ENCODE results near the gene ATP23.

DNA sequence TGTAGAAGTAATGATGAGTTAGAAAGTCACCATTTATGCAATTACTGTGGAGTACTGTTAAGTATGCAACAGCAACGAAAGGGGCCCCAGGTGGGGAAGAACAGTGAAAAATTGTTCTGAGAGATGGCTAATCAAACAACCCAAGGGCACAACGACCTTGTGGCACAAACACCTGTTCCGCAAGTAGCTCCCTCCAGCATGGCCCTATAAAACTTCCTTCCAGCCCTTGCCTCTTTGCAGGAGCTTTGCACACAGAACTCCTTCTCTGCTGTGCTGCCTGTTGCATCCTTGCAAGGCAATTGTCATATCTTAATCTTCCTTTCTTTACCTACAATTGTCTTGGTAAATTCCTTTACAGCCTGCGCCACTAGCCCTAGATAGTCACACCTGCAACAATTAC is 23.2 kb upstream of the ATP23 start:
- TF ChIP-seq CTCF (conservative IDR thresholded peaks at IDR 0.05; ENCODE audit: low read length) (no peak), EZH2phosphoT487 (IDR thresholded peaks at IDR 0.05; ENCODE audit: borderline replicate concordance) (no peak)
